Measurements from ENCODE around the gene CCSER1.
"Not testable (repeated sequence)": the region's sequence is repeated elsewhere in the genome, so short reads cannot be mapped to it uniquely, and the experiment has no call there.

The CCSER1 gene

GRCh38 chr4:90445380-90445779, 318.2 kb downstream of the CCSER1 start:
- DNase-seq (ENCODE audit: low read depth), result no peak

- no peak for DNase-seq (ENCODE audit: low read depth)
Measured at GRCh38 chr4:90449626-90450025, 322.4 kb downstream of the CCSER1 start.

- DNase-seq (ENCODE audit: low read depth), result no peak
Measured at GRCh38 chr4:90456891-90457290, 329.7 kb downstream of the CCSER1 start.

GRCh38 chr4:90457817-90458216, 330.6 kb downstream of the CCSER1 start:
- DNase-seq (ENCODE audit: low read depth), result no peak

- no peak for DNase-seq (ENCODE audit: low read depth)
Measured at GRCh38 chr4:90458576-90458975, 331.4 kb downstream of the CCSER1 start.

GRCh38 chr4:90474484-90474883, 347.3 kb downstream of the CCSER1 start:
- no peak for DNase-seq (ENCODE audit: low read depth)

- DNase-seq (ENCODE audit: low read depth), result no peak
Measured at GRCh38 chr4:90476019-90476418, 348.8 kb downstream of the CCSER1 start.

- no peak for DNase-seq (ENCODE audit: low read depth)
Measured at GRCh38 chr4:90476586-90476985, 349.4 kb downstream of the CCSER1 start.

- not testable (repeated sequence) for DNase-seq (ENCODE audit: low read depth)
Measured at GRCh38 chr4:90484894-90485293, 357.7 kb downstream of the CCSER1 start.

- no peak for DNase-seq (ENCODE audit: low read depth)
Measured at GRCh38 chr4:90486346-90486745, 359.2 kb downstream of the CCSER1 start.

GRCh38 chr4:90495211-90495610, 368.0 kb downstream of the CCSER1 start:
- DNase-seq (ENCODE audit: low read depth), result no peak

- DNase-seq (ENCODE audit: low read depth), result no peak
Measured at GRCh38 chr4:90495936-90496335, 368.7 kb downstream of the CCSER1 start.

- no peak for DNase-seq (ENCODE audit: low read depth)
Measured at GRCh38 chr4:90498175-90498574, 371.0 kb downstream of the CCSER1 start.

- no peak for DNase-seq (ENCODE audit: low read depth)
Measured at GRCh38 chr4:90503677-90504076, 376.5 kb downstream of the CCSER1 start.

GRCh38 chr4:90515191-90515590, 388.0 kb downstream of the CCSER1 start:
- no peak for DNase-seq (ENCODE audit: low read depth)

GRCh38 chr4:90528551-90528950, 401.4 kb downstream of the CCSER1 start:
- DNase-seq (ENCODE audit: low read depth), result no peak

- DNase-seq (ENCODE audit: low read depth), result no peak
Measured at GRCh38 chr4:90536408-90536807, 409.2 kb downstream of the CCSER1 start.

GRCh38 chr4:90537491-90537890, 410.3 kb downstream of the CCSER1 start:
- DNase-seq (ENCODE audit: low read depth), result no peak

GRCh38 chr4:90540536-90540935, 413.3 kb downstream of the CCSER1 start:
- no peak for DNase-seq (ENCODE audit: low read depth)

- DNase-seq (ENCODE audit: low read depth), result no peak
Measured at GRCh38 chr4:90542216-90542615, 415.0 kb downstream of the CCSER1 start.

GRCh38 chr4:90543419-90544170, 416.4 kb downstream of the CCSER1 start:
- DNase-seq (ENCODE audit: low read depth), result no peak

GRCh38 chr4:90544532-90545045, 417.4 kb downstream of the CCSER1 start:
- DNase-seq (ENCODE audit: low read depth), result no peak

GRCh38 chr4:90545380-90545779, 418.2 kb downstream of the CCSER1 start:
- no peak for DNase-seq (ENCODE audit: low read depth)

- no peak for DNase-seq (ENCODE audit: low read depth)
Measured at GRCh38 chr4:90546114-90546513, 418.9 kb downstream of the CCSER1 start.

All from T-helper 22 cell (primary cell).